ENCODE measurements around the gene ECI1.
"Not testable (repeated sequence)": the region's sequence is repeated elsewhere in the genome, so short reads cannot be mapped to it uniquely, and the experiment has no call there.

Gene ECI1

DNA sequence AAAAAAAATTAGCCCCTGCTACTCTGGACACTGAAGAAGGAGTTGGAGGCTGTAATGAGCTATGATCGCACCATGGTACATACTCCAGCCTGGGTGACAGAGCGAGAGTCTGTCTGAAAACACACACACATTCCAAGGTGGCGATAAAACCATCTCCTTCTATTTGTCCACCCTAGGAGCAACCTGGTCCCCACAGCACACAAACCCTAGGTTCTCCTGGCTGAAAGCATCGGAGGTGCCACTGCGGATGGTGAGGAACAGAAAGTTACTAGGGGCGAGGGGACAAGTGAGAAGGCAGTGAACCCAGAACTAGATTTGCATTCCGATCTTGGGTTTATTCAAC is 1.4 kb upstream of the ECI1 start:
- no peak for DNase-seq (ENCODE audit: low read depth)

DNA sequence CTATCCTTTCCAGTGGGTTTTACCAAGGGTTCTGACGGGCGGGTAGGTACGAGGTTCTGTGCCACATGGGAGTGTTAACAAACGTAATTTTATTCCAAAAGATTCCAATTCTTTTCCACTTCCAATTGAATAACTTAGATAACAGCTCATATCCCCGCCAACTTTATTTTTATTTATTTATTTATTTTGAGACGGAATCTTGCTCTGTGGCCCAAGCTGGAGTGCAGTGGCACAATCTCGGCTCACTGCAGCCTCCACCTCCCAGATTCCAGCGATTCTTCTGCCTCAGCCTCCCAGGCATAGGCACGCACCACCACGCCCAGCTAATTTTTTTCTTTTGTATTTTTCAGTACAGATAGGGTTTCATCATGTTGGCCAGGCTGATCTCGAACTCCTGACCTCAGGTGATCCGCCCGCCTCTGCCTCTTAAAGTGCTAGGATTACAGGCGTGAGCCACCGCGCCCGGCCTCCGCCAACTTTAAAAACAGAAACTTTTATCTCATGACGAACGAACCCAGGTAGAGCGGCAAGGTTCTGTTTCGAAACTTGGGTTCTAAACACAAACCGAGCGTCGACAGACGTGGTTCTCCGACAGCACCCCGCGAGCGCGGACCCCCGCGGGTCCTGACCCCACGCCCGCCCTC is 613 bp downstream of the ECI1 start:
- DNase-seq (ENCODE audit: low read depth), result no peak

DNA sequence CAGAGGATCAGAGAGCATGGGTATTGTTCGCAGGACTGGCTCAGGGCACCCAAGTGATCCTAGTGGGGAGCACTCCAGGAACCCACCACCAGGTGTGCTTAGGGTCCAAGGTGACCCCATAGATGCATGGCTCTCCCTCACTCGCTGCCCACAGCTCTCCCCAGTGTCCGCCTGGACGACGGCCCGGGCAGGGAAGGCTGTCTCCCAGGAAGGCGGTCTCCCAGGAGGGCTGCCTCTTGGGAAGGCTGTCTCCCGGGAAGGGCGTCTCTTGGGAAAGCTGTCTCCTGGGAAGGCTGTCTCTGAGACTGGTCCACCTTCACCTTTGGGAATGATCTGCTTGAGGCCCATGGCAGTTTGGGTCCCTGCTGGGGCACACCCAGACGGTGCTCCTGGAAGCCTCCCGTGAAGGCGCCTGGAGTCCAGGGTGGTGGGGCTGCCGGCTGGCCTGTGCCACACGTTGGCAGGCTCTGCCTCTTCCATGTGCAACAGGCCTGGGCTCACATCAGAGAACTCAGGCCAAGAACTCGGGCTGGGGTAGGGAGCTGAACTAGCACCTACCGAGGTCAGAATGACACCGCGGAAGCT is 5.0 kb downstream of the ECI1 start:
- no peak for DNase-seq (ENCODE audit: low read depth)

GRCh38 chr16:2244926-2245795 is 6.2 kb downstream of the ECI1 start:
- no peak for DNase-seq (ENCODE audit: low read depth)

- no peak for DNase-seq (ENCODE audit: low read depth)
Measured at GRCh38 chr16:2244301-2244700, 7.1 kb downstream of the ECI1 start.

DNA sequence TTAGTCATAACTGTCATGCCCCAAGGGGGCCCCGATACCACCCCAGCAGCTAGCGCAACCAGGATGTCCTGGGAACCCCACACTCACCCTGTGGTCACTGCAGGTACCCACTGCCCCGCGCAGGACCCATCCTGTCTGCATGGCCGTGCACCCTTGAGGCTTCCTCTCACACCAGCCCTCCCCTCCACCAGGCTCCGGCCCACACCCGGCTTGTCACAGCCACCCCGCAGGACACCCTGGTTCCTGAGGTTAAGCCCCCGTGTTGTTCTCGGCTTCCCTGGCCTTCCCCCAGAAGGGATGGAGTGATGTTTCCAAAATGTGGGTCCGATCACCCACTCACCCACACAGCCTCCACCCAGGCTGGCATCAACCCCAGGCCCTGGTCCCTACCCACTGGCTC is 7.6 kb downstream of the ECI1 start:
- DNase-seq (ENCODE audit: low read depth), result no peak

- DNase-seq (ENCODE audit: low read depth), result no peak
Measured at GRCh38 chr16:2243031-2243528, 8.3 kb downstream of the ECI1 start.

DNA sequence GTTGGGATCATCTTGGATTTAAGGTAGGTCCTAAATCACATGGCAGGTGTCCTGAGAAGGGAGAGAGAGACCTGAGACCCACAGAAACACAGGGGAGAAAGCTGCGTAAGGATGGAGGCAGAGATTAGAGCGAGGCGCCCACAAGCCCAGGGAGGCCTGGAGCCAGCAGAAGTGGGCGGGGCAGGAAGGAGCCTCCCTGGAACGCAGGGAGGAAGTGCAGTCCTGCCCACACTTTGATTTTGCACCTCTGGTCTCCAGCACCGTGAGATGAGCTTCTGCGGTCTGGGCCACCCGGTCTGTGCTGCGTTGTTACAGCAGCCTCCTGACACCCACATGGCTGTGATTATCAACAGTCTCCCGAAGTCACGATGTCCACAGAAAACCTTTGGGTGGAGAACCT is 8.8 kb downstream of the ECI1 start:
- no peak for DNase-seq (ENCODE audit: low read depth)

DNA sequence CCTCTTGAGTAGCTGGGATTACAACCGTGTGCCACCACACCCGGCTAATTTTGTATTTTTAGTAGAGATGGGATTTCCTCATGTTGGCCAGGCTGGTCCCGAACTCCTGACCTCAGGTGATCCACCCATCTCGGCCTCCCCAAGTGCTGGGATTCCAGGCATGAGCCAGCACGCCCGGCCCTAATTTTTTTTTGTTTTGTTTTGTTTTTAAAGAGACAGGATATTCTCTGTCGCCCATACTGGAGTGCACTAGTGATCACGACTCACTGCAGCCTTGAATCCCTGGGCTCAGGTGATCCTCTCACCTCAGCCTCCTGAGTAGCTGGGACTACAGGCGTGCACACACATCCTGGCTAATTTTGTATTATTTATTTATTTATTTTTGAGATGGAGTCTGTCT is 11.1 kb downstream of the ECI1 start:
- DNase-seq (ENCODE audit: low read depth), result not testable (repeated sequence)

GRCh38 chr16:2238838-2239675 is 12.3 kb downstream of the ECI1 start:
- DNase-seq (ENCODE audit: low read depth), result no peak

- DNase-seq (ENCODE audit: low read depth), result no peak
Measured at GRCh38 chr16:2238150-2238837, 13.1 kb downstream of the ECI1 start.

DNA sequence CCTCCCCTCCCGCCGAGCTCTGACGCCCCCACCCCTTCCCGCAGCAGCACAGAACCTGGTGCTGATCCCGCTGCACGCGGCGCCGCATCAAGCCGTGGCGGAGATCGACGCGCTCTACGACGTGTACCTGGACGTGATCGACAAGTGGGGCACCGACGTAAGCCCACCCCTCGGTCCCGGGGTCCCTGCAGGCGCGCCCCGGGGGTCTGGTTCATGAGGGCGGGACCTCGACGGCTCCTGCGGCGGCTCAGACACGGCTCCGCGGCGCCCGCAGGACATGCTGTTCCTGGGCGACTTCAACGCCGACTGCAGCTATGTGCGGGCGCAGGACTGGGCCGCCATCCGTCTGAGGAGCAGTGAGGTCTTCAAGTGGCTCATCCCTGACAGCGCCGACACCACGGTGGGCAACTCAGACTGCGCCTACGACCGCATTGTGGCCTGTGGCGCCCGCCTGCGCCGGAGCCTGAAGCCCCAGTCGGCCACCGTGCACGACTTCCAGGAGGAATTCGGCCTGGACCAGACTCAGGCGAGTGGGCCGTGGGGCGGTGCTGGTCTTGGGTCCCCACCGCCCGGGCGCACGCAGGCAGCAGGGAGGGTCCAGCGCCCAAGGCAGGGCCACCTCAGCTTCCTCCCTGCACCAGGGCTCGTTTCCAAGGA is 13.8 kb downstream of the ECI1 start:
- no peak for DNase-seq (ENCODE audit: low read depth)

- no peak for DNase-seq (ENCODE audit: low read depth)
Measured at GRCh38 chr16:2237102-2237482, 14.3 kb downstream of the ECI1 start.

- no peak for DNase-seq (ENCODE audit: low read depth)
Measured at GRCh38 chr16:2236337-2237101, 14.9 kb downstream of the ECI1 start, which contains the start of gene DNASE1L2. Gene DNASE1L2 (plus strand): TSS chr16:2236444. CDS start chr16:2236817, 373 bp downstream.

GRCh38 chr16:2235695-2236336 is 15.6 kb downstream of the ECI1 start:
- no peak for DNase-seq (ENCODE audit: low read depth)

DNA sequence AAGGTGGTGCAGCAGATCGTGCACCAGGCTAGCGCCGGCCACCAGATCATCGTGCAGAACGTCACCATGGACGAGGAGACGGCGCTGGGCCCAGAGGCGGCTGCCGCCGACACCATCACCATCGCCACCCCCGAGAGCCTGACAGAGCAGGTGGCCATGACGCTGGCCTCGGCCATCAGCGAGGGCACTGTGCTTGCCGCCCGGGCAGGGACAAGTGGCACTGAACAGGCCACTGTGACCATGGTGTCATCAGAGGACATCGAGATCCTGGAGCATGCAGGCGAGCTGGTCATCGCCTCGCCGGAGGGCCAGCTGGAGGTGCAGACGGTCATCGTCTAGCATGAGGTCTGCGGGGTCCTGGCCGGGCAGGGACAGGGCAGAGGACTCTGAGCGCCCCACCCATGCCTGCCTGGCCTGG is 16.1 kb downstream of the ECI1 start:
- no peak for DNase-seq (ENCODE audit: low read depth)

GRCh38 chr16:2234813-2235170 is 16.6 kb downstream of the ECI1 start:
- DNase-seq (ENCODE audit: low read depth), result no peak

GRCh38 chr16:2233872-2234812 is 17.2 kb downstream of the ECI1 start:
- DNase-seq (ENCODE audit: low read depth), result no peak
